ENCODE data around the gene PTPRE. TPM values are rescaled to one million over a fixed set of nuclear protein-coding genes. Genes with fewer than 3 reads are reported as not detected.

The PTPRE gene
- total RNA-seq, 1 experiment from 2014 or later: 0.70 TPM

- H3K9ac ChIP-seq (ENCODE audit: extremely low read depth, insufficient read length, low read length): no peak overlapping the region
- H4K8ac ChIP-seq (replicated peaks; ENCODE audit: insufficient read length, low read depth, low read length): no peak overlapping the region
- H3K4me3 Mint-ChIP-seq: no peak overlapping the region
- no peak overlapping the region for H2BK120ac ChIP-seq (ENCODE audit: low read depth, low read length, poor library complexity, severe bottlenecking)
- no peak for TF ChIP-seq CTCF (conservative IDR thresholded peaks at IDR 0.05)
- H4K91ac ChIP-seq (ENCODE audit: insufficient read length, low read depth, low read length): no peak overlapping the region
- no peaks in the 10 kb centered on the region for H3K23me2 ChIP-seq (ENCODE audit: insufficient read length, low read depth, low read length, poor library complexity, severe bottlenecking)
- no peak for DNase-seq
- WGBS (ENCODE audit: extremely low coverage, insufficient read length, low lambda C conversion rate): no CpG with 5 or more reads among the region's 6 CpGs
- no peaks in the 10 kb centered on the region for H3K79me1 ChIP-seq (ENCODE audit: insufficient read depth, low read depth, low read length, poor library complexity, severe bottlenecking)
- H2BK20ac ChIP-seq (ENCODE audit: low read depth, low read length, poor library complexity, severe bottlenecking): no peak overlapping the region
- no peaks in the 10 kb centered on the region for H3K4me1 ChIP-seq (ENCODE audit: insufficient read depth, low read length)
- no peak overlapping the region for H3K56ac ChIP-seq (ENCODE audit: insufficient read length, low read depth, low read length)
- no peak overlapping the region for H2BK12ac ChIP-seq (ENCODE audit: insufficient read length, low read depth, low read length)
- no peaks in the 10 kb centered on the region for H3K79me2 ChIP-seq (ENCODE audit: insufficient read depth, low read length)
- H3K9me3 Mint-ChIP-seq: peaks cover 20 to 21% of the 10 kb centered on the region in 2 experiments
- H3K4me1 Mint-ChIP-seq: no peaks in the 10 kb centered on the region
- H3T11ph ChIP-seq (ENCODE audit: low read length): no peak overlapping the region
- no peaks in the 10 kb centered on the region for H3K27me3 ChIP-seq (ENCODE audit: insufficient read depth, low read length)
- H3K9me3 ChIP-seq (ENCODE audit: control insufficient read depth, low read depth, low read length): no peaks in the 10 kb centered on the region
- no peak overlapping the region for H2BK5ac ChIP-seq (ENCODE audit: insufficient read length, low read length)
- no peak overlapping the region for H3K14ac ChIP-seq (ENCODE audit: insufficient read depth, low read length)
- no peak overlapping the region for H2AK5ac ChIP-seq (ENCODE audit: insufficient read length, low read length)
- no peak overlapping the region for H3K4me2 ChIP-seq (ENCODE audit: insufficient read depth, insufficient read length, low read length)
- H3K4ac ChIP-seq (ENCODE audit: low read depth, low read length): no peak overlapping the region
- H2AFZ ChIP-seq (ENCODE audit: low read length): no peak overlapping the region
- no peak overlapping the region for H4K5ac ChIP-seq (ENCODE audit: insufficient read length, low read depth, low read length)
- no peaks in the 10 kb centered on the region for H3K27me3 Mint-ChIP-seq (ENCODE audit: low read depth)
- H3K23ac ChIP-seq (ENCODE audit: insufficient read length, low read depth, low read length): no peak overlapping the region
- peaks cover 0 to 21% (median 19%) of the 10 kb centered on the region in 3 experiments; a peak in 5 of 7 replicates for H3K36me3 Mint-ChIP-seq (ENCODE audit: insufficient read depth in 1 of 3, low read depth in 3 of 3)
- H3K27ac ChIP-seq (ENCODE audit: insufficient read length, low read depth, low read length): no peak overlapping the region
- H2BK15ac ChIP-seq (ENCODE audit: low read depth, low read length): no peak overlapping the region
- no peak overlapping the region for H3K27ac Mint-ChIP-seq
- H3K18ac ChIP-seq (ENCODE audit: insufficient read length, low read depth, low read length): no peak overlapping the region
- H4K20me1 ChIP-seq (ENCODE audit: control insufficient read depth, insufficient read depth, insufficient read length): no peaks in the 10 kb centered on the region
Observed at GRCh38 chr10:127860592-127860991, 46.3 kb upstream of the PTPRE start.

All from H9 (cell line).